PFSK-1 (cell line): Measurements from ENCODE around the gene NRL.

Experiments
- FOXP2 ChIP-seq: optimal IDR thresholded peaks from 2 replicates; pipeline ENCODE3; 2011; ENCODE audit warnings: borderline replicate concordance, control low read depth, inconsistent platforms; ENCODE audit not compliant: insufficient read depth; ENCODE audit errors: extremely low read length, extremely low read depth
- POLR2AphosphoS5 ChIP-seq: IDR thresholded peaks from 2 replicates; pipeline ENCODE4 v1.6.1; 2012; ENCODE audit warnings: low read depth, mild to moderate bottlenecking, control low read depth, low read length, moderate library complexity
- TAF1 ChIP-seq: IDR thresholded peaks from 2 replicates; pipeline ENCODE4 v1.6.1; 2012; ENCODE audit warnings: low read length, control low read depth, borderline replicate concordance; ENCODE audit not compliant: insufficient read depth
- TF ChIP-seq, protein P1 (sequence below), 2 experiments: IDR thresholded peaks; 2 replicates each; pipeline versions ENCODE4 v1.6.1 to v1.8.0; 2011 to 2012; ENCODE audit warnings: low read depth in 2 of 2, low read length in 2 of 2, control low read depth in 1 of 2, inconsistent platforms in 1 of 2, mild to moderate bottlenecking in 1 of 2, moderate library complexity in 1 of 2; ENCODE audit not compliant: insufficient read depth in 1 of 2

DNA sequence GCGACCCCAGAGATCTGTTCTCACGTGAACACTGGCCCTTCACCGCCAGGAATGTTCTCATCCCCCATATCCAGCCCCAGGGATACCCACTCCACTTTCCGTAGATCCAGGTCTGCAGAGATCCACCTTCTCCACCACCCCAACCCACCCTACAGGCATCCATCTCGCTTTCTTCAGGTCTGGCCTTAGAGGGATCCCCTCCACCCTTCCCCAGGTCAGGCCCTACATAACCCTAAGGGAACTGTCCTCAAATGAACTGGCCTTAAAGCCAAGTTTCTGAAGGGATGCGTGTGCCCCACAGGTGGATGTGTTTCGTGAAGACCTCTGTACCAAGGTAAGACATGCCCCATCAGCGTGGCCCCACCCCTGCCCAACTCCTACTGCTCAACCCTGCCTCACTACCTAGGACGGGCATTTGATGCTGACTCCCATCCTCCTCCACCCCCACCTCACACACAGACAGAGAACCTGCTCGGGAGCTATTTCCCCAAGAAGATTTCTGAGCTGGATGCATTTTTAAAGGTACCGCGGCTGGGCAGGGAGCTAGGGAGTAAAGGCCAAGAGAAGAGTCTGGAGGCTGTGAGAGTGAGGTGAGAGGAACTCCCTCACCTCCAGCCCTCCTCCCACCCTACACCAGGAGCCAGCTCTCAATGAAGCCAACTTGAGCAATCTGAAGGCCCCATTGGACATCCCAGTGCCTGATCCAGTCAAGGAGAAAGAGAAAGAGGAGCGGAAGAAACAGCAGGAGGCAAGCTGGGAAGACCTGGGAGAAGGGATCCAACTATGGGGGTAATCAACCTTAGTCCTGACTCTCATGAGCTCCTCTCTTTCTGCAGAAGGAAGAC, 22.2 kb upstream of the NRL start:
- no peak for TF ChIP-seq POLR2AphosphoS5
- TF ChIP-seq TAF1 = no peak
- no peak for TF ChIP-seq FOXP2
- TF ChIP-seq, protein P1, sequence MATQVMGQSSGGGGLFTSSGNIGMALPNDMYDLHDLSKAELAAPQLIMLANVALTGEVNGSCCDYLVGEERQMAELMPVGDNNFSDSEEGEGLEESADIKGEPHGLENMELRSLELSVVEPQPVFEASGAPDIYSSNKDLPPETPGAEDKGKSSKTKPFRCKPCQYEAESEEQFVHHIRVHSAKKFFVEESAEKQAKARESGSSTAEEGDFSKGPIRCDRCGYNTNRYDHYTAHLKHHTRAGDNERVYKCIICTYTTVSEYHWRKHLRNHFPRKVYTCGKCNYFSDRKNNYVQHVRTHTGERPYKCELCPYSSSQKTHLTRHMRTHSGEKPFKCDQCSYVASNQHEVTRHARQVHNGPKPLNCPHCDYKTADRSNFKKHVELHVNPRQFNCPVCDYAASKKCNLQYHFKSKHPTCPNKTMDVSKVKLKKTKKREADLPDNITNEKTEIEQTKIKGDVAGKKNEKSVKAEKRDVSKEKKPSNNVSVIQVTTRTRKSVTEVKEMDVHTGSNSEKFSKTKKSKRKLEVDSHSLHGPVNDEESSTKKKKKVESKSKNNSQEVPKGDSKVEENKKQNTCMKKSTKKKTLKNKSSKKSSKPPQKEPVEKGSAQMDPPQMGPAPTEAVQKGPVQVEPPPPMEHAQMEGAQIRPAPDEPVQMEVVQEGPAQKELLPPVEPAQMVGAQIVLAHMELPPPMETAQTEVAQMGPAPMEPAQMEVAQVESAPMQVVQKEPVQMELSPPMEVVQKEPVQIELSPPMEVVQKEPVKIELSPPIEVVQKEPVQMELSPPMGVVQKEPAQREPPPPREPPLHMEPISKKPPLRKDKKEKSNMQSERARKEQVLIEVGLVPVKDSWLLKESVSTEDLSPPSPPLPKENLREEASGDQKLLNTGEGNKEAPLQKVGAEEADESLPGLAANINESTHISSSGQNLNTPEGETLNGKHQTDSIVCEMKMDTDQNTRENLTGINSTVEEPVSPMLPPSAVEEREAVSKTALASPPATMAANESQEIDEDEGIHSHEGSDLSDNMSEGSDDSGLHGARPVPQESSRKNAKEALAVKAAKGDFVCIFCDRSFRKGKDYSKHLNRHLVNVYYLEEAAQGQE (IDR thresholded peaks at IDR 0.05; ENCODE audit: insufficient read depth in 1 of 2, low read depth in 2 of 2, low read length in 2 of 2) = no peak
